HG02885 (cell line): Measurements from ENCODE around the gene PTEN.
"Not testable (repeated sequence)": the region's sequence is repeated elsewhere in the genome, so short reads cannot be mapped to it uniquely, and the experiment has no call there.

Experiments
- ATAC-seq: cut with Tn5 transposase; IDR thresholded peaks from one replicate; pipeline ENCODE4 v1.9.1; 2021; ENCODE audit warnings: mild to moderate bottlenecking; ENCODE audit not compliant: unreplicated experiment, poor library complexity

The PTEN gene

DNA sequence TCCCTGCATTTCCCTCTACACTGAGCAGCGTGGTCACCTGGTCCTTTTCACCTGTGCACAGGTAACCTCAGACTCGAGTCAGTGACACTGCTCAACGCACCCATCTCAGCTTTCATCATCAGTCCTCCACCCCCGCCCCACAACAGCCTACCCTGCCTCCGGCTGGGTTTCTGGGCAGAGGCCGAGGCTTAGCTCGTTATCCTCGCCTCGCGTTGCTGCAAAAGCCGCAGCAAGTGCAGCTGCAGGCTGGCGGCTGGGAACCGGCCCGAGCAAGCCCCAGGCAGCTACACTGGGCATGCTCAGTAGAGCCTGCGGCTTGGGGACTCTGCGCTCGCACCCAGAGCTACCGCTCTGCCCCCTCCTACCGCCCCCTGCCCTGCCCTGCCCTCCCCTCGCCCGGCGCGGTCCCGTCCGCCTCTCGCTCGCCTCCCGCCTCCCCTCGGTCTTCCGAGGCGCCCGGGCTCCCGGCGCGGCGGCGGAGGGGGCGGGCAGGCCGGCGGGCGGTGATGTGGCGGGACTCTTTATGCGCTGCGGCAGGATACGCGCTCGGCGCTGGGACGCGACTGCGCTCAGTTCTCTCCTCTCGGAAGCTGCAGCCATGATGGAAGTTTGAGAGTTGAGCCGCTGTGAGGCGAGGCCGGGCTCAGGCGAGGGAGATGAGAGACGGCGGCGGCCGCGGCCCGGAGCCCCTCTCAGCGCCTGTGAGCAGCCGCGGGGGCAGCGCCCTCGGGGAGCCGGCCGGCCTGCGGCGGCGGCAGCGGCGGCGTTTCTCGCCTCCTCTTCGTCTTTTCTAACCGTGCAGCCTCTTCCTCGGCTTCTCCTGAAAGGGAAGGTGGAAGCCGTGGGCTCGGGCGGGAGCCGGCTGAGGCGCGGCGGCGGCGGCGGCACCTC lies at the start of gene PTEN, which contains the start of gene KLLN:
Gene PTEN, plus strand, starts transcription at position 573 of the 891 bp plus-strand sequence. CDS start 845 bp downstream, outside the sequence.
Gene KLLN, minus strand, starts transcription at position 481 of the 891 bp plus-strand sequence. CDS start 1,046 bp downstream, outside the sequence.
- ATAC-seq, result peak; percentile 39

GRCh38 chr10:87816163-87816897 lies 47.1 kb upstream of the PTEN start:
- no peak for ATAC-seq

- no peak for ATAC-seq
Measured at GRCh38 chr10:87816898-87817608, 46.4 kb upstream of the PTEN start.

DNA sequence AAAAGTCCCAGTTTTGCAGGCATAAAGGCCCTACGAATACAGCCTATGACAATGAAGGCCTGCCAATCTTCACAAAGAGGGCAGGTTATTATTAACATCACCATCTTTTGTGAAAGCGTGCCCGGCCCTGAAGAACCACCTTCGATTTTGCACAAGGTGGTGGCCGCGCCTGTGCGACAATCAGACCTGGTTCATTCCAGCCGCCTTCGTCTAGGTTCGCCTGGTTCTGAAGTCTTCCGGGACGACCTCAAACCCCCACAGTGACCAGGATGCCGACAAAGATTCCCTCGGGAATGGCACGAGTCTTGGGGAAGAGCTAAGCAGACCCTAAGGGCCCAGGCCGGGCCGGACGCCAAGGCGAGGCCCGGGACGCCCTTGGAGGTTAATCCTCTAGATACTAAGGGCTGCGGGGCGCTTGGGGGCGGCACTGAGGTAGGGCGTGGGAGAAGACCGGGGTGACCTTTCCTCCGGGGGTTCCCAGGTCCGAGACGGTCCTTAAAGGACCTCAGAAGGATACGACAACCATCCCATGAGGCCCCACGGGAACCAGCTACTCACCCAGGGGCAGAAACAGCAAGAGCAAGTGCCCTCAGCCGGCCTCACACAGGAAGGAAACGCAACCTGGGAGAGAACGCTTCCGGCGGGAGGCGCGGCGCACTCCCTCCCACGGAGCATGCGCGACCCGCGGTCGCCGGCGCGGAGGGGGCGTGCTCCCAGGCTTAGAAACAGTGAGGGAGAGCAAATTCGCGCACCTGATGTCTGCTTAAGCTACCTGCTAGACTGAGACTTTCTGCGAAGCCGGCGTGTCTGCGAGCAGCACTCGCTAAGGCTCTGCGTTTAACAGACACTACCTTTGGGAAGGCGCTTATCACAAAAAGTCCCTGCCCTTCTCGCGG lies 45.6 kb upstream of the PTEN start, which contains the start of gene ATAD1:
Gene ATAD1, minus strand, starts transcription at position 618 of the 896 bp plus-strand sequence. CDS start 3,627 bp downstream, outside the sequence.
- ATAC-seq, result peak; percentile 73

DNA sequence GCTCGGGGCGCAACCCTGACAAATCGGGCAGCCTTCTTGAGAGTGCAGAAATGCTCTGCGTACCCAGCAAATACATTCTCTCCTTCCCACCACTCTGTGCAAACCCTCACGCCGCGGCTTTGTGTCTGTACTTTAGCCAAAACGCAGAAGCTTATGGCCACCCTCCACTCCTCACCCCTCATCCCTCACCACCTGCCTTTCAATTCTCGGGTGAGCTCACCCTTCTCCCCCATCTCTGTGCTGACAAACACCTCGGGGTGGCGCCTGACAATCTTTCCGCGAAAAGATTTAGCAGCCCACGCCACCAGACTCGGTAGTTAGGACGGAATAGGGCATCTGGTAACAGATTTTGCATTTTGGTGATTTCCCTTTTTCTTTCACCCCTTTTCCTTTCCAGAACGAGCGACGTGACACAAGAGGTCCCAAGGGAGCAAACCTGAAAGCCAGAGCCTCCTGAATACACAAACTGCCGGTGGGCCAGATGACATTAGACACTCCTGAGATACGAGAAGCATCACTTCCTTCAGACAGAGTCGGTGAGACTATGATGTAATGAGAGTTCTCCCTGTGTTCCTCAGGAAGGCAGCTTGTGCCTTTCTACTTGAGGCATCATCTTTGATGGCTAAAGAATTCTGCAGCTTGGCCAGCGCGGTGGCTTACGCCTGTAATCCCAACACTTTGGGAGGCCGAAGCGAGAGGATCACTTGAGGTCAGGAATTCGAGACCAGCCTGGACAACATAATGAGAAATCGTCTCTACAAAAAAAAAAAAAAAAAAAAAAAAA lies 44.7 kb upstream of the PTEN start:
- peak; percentile 60 for ATAC-seq

- no peak for ATAC-seq
Measured at GRCh38 chr10:87819289-87819585, 44.2 kb upstream of the PTEN start.

GRCh38 chr10:87826653-87827052 lies 36.8 kb upstream of the PTEN start:
- ATAC-seq, result no peak

DNA sequence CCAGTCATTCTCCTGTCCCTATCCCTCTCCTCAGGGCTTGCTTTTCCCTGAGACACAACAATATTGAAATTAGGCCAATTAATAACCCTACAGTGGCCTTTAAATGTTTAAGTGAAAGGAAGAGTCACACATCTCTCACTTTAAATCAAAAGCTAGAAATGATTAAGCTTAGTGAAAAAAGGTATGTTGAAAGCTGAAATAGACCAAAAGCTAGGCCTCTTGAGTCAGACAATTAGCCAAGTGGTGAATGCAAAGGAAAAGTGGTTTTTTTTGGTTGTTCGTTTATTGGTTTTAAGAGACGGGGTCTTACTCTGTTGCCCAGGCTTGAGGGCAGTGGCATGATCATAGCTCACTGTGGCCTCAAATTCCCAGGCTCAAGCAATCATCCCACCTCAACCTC lies 35.7 kb upstream of the PTEN start:
- ATAC-seq, result no peak

DNA sequence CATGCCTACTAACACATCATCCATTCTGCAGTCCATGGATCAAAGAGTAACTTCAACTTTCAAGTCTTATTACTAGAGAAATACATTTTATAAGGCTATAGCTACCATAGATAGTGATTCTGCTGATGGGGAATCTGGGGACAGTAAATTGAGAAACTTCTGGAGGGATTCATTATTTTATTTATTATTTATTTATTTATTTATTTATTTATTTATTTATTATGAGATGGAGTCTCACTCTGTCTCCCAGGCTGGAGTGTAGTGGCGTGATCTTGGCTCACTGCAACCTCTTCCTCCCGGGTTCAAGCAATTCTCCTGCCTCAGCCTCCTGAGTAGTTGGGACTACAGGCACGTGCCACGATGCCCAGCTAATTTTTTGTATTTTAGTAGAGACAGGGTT lies 34.4 kb upstream of the PTEN start:
- ATAC-seq, result not testable (repeated sequence)

DNA sequence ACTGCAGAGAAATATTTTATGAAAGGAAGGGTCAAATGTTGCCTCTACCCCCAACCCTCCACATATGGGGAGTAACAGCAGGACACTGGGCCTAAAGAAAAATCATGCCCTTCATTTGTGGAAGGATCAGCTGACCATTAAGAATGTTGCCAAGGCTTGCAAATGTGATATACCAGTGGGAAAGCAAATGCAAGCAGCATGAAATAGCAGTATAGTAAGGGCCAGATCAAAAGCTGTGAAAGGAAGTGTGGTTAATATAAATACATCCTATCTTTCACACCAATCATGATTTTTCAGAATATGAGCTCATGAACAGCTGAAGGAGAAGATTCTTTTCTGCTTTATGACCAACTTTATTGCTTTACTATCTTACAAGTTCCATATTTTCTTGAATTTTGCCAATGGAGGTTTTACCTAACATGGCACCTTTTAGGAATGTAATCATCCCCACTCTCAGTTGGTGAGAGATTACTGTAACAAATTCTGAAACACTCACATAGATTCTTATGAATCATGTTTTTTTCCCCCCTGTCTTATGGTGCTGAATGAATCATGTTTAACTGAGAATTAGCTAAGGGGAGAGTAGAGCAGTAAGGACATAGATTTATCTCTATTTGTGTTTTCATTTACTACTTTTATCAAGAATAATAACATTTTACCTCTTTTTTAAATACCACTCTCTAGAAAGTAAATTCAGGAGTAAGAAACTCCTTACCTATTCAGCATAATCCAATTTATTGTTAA lies 33.3 kb upstream of the PTEN start:
- no peak for ATAC-seq

DNA sequence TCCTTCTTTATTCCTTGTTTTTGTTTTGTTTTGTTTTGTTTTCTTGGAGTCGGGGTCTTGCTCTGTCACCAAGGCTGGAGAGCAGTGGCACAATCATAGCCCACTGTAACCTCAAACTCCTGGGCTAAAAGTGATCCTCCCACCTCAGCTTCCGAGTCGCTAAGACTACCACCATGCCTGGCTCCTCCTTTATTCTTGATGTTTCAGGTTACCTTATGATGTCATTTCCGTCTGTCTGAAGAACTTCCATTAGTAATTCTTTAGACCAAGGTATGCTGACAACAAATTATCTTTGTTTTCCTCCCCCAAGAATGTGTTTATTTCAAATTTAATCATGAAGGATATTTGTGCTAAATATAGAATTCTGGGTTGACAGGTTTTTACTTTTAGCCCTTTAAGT lies 27.3 kb upstream of the PTEN start:
- no peak for ATAC-seq

DNA sequence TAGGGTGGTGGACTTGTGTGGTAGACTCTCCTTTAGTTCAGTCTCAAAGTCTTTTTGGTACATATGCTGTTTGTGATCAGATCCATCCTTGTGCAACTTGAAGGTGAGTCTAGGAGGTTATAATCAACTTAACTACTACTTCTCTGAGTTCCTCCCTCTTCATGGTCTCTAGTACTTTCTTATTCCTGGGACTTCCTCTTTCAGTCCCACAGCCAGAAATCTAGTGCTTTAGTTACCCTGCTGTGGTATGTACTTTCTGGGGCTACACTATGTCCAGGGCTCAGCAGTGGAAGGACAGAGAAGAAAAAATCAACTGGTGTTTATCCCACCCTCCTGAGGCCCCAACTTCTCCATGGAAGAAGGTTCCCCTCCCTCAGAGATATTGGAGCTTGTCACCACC lies 26.0 kb upstream of the PTEN start:
- no peak for ATAC-seq

- no peak for ATAC-seq
Measured at GRCh38 chr10:87838650-87839049, 24.8 kb upstream of the PTEN start.

DNA sequence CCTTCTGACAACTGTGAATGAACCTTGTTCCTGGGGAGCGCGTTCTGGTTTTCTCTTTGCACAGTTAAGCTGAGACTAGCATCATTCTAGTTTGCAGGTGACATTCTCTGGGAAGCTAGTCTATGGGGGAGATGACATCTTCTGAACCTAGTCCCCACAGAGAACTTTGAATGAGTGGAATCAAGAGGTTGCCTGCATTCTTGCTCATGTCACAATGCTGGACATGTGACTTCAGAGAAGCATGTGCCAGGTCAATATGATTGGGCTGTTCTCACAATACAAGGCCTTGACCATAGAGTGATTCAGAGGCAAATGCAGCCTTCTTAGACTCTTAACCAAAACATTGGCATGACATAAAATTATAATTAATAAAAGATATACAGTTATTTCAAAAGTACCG lies 22.2 kb upstream of the PTEN start:
- no peak for ATAC-seq

DNA sequence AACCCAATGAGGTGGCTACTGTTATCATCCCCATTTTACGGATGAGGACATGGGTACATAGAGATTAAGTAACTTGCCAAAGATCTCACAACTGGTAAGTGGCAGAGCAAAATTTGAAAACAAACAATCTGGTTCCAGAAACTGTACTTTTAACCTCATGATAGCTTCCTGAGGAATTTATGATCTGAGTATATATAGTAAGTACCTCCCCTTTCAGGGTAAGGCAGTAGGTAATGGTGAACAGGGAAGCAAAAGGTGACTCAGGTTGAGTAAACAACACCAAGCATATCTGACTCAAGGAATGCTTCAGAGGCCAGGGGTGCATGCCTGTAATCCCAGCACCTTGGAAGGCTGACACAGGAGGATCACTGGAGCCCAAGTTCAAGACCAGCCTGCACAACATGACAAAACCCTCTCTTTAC lies 21.2 kb upstream of the PTEN start:
- no peak for ATAC-seq

GRCh38 chr10:87842776-87843497 lies 20.5 kb upstream of the PTEN start:
- no peak for ATAC-seq

DNA sequence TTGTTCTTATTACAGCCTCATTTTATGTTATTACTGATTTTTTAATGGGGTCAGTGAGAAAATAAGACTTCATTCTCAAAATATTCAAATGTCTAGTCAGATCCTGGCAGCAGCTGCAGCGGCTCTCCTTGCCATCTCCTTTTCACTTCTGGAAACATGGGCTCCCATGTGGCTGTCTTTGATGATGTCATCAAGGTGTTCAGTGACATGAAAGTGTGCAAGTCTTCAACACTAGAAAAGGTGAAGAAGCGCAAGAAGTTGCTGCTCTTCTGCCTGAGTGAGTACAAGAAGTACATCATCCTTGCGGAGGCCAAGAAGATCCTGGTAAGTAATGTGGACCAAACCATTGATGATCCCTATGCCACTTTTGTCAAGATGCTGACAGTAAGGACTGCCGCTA lies 19.7 kb upstream of the PTEN start:
- no peak for ATAC-seq
